Loucy (cell line): ENCODE measurements around the gene PDGFRB.

Experiments used
- CTCF ChIP-seq: fragments of 200-600 bp; sonication (generic); conservative IDR thresholded peaks from 2 replicates; pipeline ENCODE4 v1.5.1; 2014; ENCODE audit warnings: mild to moderate bottlenecking, antibody characterized with exemption, low read length
- EZH2phosphoT487 ChIP-seq: fragments of 200-600 bp; IDR thresholded peaks from 2 replicates; pipeline ENCODE4 v1.6.1; 2018; ENCODE audit warnings: antibody characterized with exemption, mild to moderate bottlenecking, moderate library complexity, borderline replicate concordance

- no peak for TF ChIP-seq CTCF
- TF ChIP-seq EZH2phosphoT487, result no peak
Measured at GRCh38 chr5:150178262-150178661, 22.6 kb upstream of the PDGFRB start.
